BLaER1 (cell line): Measurements from ENCODE around the gene NKD1.

Experiments used
- H3K27ac ChIP-seq: shearing (Covaris generic); formaldehyde crosslinking; 2 replicates; pipeline ENCODE4 v1.8.1; 2022
- H3K27me3 ChIP-seq: shearing (Covaris generic); formaldehyde crosslinking; 2 replicates; pipeline ENCODE4 v1.8.1; 2022
- H3K36me3 ChIP-seq: shearing (Covaris generic); formaldehyde crosslinking; 2 replicates; pipeline ENCODE4 v1.8.1; 2022
- H3K4me1 ChIP-seq: shearing (Covaris generic); formaldehyde crosslinking; 2 replicates; pipeline ENCODE4 v1.8.1; 2022
- H3K4me2 ChIP-seq: shearing (Covaris generic); formaldehyde crosslinking; 2 replicates; pipeline ENCODE4 v1.8.1; 2022
- H3K4me3 ChIP-seq: shearing (Covaris generic); formaldehyde crosslinking; 2 replicates; pipeline ENCODE4 v1.8.1; 2022
- H3K9ac ChIP-seq: shearing (Covaris generic); formaldehyde crosslinking; 2 replicates; pipeline ENCODE4 v1.8.1; 2022
- H3K9me3 ChIP-seq: shearing (Covaris generic); formaldehyde crosslinking; 2 replicates; pipeline ENCODE4 v1.8.1; 2022
- H4K20me1 ChIP-seq: shearing (Covaris generic); formaldehyde crosslinking; 2 replicates; pipeline ENCODE4 v1.8.1; 2022
- Cebpa-rat ChIP-seq: shearing (Covaris generic); IDR thresholded peaks from 2 replicates; pipeline ENCODE4 v1.8.1; 2022

NKD1 gene

GRCh38 chr16:50651835-50652438 is 103.7 kb downstream of the NKD1 start:
- H3K27ac ChIP-seq, result no peak overlapping the region
- no peaks in the 10 kb centered on the region for H3K27me3 ChIP-seq
- no peaks in the 10 kb centered on the region for H3K36me3 ChIP-seq
- peaks cover 7% of the 10 kb centered on the region; the same call in 1 of the 2 replicates for H3K9me3 ChIP-seq
- H3K4me3 ChIP-seq, result no peak overlapping the region
- no peaks in the 10 kb centered on the region for H3K4me1 ChIP-seq
- TF ChIP-seq Cebpa-rat, result no peak
- H3K4me2 ChIP-seq, result no peak overlapping the region
- no peaks in the 10 kb centered on the region for H4K20me1 ChIP-seq
- no peak overlapping the region for H3K9ac ChIP-seq

GRCh38 chr16:50652836-50653425 is 104.7 kb downstream of the NKD1 start:
- Histone ChIP-seq H3K27me3 (no peaks in the 10 kb centered on the region), H3K27ac (no peak overlapping the region), H3K4me2 (no peak overlapping the region), H3K9me3 (peaks cover 7% of the 10 kb centered on the region; the same call in 1 of the 2 replicates), H3K9ac (no peak overlapping the region), H3K4me1 (peaks cover 7% of the 10 kb centered on the region), H3K4me3 (no peak overlapping the region), H3K36me3 (no peaks in the 10 kb centered on the region), H4K20me1 (no peaks in the 10 kb centered on the region)
- no peak for TF ChIP-seq Cebpa-rat

- Histone ChIP-seq H3K27me3 (no peaks in the 10 kb centered on the region), H3K4me1 (peaks cover 12% of the 10 kb centered on the region), H3K9me3 (peaks cover 7% of the 10 kb centered on the region; the same call in 1 of the 2 replicates)
Measured at GRCh38 chr16:50653633-50654519, 105.7 kb downstream of the NKD1 start.

GRCh38 chr16:50655558-50656055 is 107.4 kb downstream of the NKD1 start:
- H3K9ac ChIP-seq, result no peak overlapping the region
- peaks cover 7% of the 10 kb centered on the region; the same call in 1 of the 2 replicates for H3K9me3 ChIP-seq
- TF ChIP-seq Cebpa-rat, result no peak
- no peaks in the 10 kb centered on the region for H3K27me3 ChIP-seq
- peaks cover 12% of the 10 kb centered on the region for H3K4me1 ChIP-seq
- no peak overlapping the region for H3K4me3 ChIP-seq
- no peak overlapping the region for H3K27ac ChIP-seq
- H4K20me1 ChIP-seq, result no peaks in the 10 kb centered on the region
- no peak overlapping the region for H3K4me2 ChIP-seq
- no peaks in the 10 kb centered on the region for H3K36me3 ChIP-seq

More at GRCh38 chr16:50653633-50654519, 105.7 kb downstream of the NKD1 start:
- Histone ChIP-seq H3K9ac (no peak overlapping the region), H3K4me3 (no peak overlapping the region), H3K4me2 (no peak overlapping the region), H3K36me3 (no peaks in the 10 kb centered on the region), H3K27ac (no peak overlapping the region), H4K20me1 (no peaks in the 10 kb centered on the region)
- TF ChIP-seq Cebpa-rat, result no peak

GRCh38 chr16:50657241-50657640 is 109.0 kb downstream of the NKD1 start:
- no peaks in the 10 kb centered on the region for H3K36me3 ChIP-seq
- H3K4me1 ChIP-seq, result peaks cover 12% of the 10 kb centered on the region
- no peak overlapping the region for H3K27ac ChIP-seq
- no peak overlapping the region for H3K4me3 ChIP-seq
- no peaks in the 10 kb centered on the region for H3K9me3 ChIP-seq
- no peak for TF ChIP-seq Cebpa-rat
- no peaks in the 10 kb centered on the region for H4K20me1 ChIP-seq
- no peak overlapping the region for H3K9ac ChIP-seq
- H3K4me2 ChIP-seq, result peak overlapping the region; percentile 29
- no peaks in the 10 kb centered on the region for H3K27me3 ChIP-seq

GRCh38 chr16:50659806-50660205 is 111.6 kb downstream of the NKD1 start:
- no peaks in the 10 kb centered on the region for H4K20me1 ChIP-seq
- H3K4me3 ChIP-seq, result no peak overlapping the region
- H3K27me3 ChIP-seq, result no peaks in the 10 kb centered on the region
- H3K4me2 ChIP-seq, result no peak overlapping the region
- no peak overlapping the region for H3K9ac ChIP-seq
- no peak overlapping the region for H3K27ac ChIP-seq
- H3K4me1 ChIP-seq, result peaks cover 13% of the 10 kb centered on the region
- no peaks in the 10 kb centered on the region for H3K9me3 ChIP-seq
- no peak for TF ChIP-seq Cebpa-rat
- no peaks in the 10 kb centered on the region for H3K36me3 ChIP-seq

- Histone ChIP-seq H3K9me3 (no peaks in the 10 kb centered on the region), H3K9ac (no peak overlapping the region), H3K4me1 (peaks cover 29% of the 10 kb centered on the region), H3K36me3 (no peaks in the 10 kb centered on the region), H3K4me2 (no peak overlapping the region), H3K27ac (no peak overlapping the region), H3K27me3 (no peaks in the 10 kb centered on the region), H4K20me1 (no peaks in the 10 kb centered on the region), H3K4me3 (no peak overlapping the region)
- TF ChIP-seq Cebpa-rat, result no peak
Measured at GRCh38 chr16:50662306-50662940, 114.2 kb downstream of the NKD1 start.

GRCh38 chr16:50664270-50664669 is 116.1 kb downstream of the NKD1 start:
- peaks cover 38% of the 10 kb centered on the region for H3K4me1 ChIP-seq
- no peak overlapping the region for H3K27ac ChIP-seq
- no peaks in the 10 kb centered on the region for H3K36me3 ChIP-seq
- H3K9ac ChIP-seq, result no peak overlapping the region
- no peak for TF ChIP-seq Cebpa-rat
- no peak overlapping the region for H3K4me2 ChIP-seq
- H3K27me3 ChIP-seq, result no peaks in the 10 kb centered on the region
- H3K4me3 ChIP-seq, result no peak overlapping the region
- H4K20me1 ChIP-seq, result no peaks in the 10 kb centered on the region
- no peaks in the 10 kb centered on the region for H3K9me3 ChIP-seq

- H3K4me1 ChIP-seq, result peaks cover 48% of the 10 kb centered on the region
- no peaks in the 10 kb centered on the region for H3K9me3 ChIP-seq
- peak overlapping the region; percentile 91 for H3K4me2 ChIP-seq
- no peaks in the 10 kb centered on the region for H4K20me1 ChIP-seq
- H3K27me3 ChIP-seq, result no peaks in the 10 kb centered on the region
- no peak for TF ChIP-seq Cebpa-rat
- peak overlapping the region; percentile 57 for H3K9ac ChIP-seq
- H3K27ac ChIP-seq, result peak overlapping the region; percentile 61; the same call in 1 of the 2 replicates
- peaks cover 4% of the 10 kb centered on the region; the same call in 1 of the 2 replicates for H3K36me3 ChIP-seq
- peak overlapping the region; percentile 61 for H3K4me3 ChIP-seq
Measured at GRCh38 chr16:50665128-50665878, 117.1 kb downstream of the NKD1 start.
